Measurements from ENCODE around the gene TWSG1.

GRCh38 chr18:9321736-9322135, 12.8 kb upstream of the TWSG1 start:
- no peak for TF ChIP-seq CTCF (IDR thresholded peaks at IDR 0.05)
- TF ChIP-seq POLR2A (IDR thresholded peaks at IDR 0.05), result no peak

Measured in adrenal gland (tissue), 5 donors.